Measurements from ENCODE around the gene OGG1. TPM values are rescaled to one million over a fixed set of nuclear protein-coding genes. Genes with fewer than 3 reads are reported as not detected.

OGG1 gene
- total RNA-seq: 14.9 and 17.2 TPM in 2 replicates

DNA sequence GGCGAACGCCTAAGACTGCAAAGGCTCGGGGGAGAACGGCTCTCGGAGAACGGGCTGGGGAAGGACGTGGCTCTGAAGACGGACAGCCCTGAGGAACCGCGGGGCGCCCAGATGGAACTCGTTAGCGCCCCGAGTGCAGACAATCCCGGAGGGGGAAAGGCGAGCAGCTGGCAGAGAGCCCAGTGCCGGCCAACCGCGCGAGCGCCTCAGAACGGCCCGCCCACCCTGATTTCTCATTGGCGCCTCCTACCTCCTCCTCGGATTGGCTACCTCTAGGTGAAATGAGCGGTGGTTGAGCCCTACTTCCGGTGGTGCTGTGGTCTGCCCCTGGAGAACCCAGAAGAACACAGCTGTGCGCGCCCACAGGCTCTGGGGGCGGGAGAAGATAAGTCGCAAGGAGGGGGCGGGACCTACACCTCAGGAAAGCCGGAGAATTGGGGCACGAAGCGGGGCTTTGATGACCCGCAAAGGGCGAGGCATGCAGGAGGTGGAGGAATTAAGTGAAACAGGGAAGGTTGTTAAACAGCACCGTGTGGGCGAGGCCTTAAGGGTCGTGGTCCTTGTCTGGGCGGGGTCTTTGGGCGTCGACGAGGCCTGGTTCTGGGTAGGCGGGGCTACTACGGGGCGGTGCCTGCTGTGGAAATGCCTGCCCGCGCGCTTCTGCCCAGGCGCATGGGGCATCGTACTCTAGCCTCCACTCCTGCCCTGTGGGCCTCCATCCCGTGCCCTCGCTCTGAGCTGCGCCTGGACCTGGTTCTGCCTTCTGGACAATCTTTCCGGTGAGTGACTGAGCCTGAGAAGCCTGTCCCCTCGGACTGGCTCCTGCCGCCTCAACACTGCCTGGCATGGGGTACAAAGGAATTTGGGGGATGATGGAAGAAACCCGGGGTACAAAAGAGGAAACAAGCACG, at the start of gene OGG1:
OGG1 (plus strand) TSS at position 308 of the 911 bp plus-strand sequence; CDS start at position 643, 335 bp downstream.
- DNase-seq (ENCODE audit: low read depth in 2 of 2): peak; percentile 84 to 98

DNA sequence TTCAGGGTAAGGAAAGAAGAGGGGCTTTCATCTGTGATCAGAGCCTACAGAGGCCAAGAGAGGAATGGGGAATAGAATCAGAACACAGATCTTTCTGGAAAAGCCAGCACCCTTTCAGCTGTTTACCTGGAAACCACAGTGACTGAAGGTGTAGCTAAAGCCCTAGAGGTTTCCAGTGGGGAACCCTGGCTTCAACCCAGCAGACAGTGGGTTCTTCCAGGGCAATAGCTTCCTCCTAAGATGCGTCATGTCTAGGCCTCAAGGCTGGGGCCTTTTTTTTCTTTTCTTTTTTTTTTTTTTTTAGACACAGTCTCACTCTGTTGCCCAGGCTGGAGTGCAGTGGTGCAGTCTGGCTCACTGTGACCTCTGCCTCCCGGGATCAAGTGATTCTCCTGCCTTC, 49.2 kb upstream of the OGG1 start:
- DNase-seq (ENCODE audit: low read depth in 2 of 2): no peak

DNA sequence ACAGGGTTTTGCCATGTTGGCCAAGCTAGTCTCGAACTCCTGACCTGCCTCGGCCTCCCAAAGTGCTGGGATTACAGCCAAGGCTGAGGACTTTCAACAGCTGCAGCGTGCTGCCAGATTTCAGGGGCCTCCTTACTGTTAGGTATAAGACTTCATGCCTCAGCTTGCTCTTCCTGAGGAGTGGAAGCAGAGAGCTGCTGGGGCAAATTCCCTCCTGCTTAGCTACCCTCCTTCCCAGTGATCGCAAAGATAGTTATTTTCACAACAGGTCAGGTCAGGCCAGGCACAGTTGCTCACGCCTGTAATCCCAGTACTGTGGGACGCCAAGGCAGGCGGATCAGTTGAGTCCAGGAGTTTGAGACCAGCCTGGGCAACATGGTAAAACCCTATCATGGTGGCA, 48.7 kb upstream of the OGG1 start:
- no peak for DNase-seq (ENCODE audit: low read depth in 2 of 2)

DNA sequence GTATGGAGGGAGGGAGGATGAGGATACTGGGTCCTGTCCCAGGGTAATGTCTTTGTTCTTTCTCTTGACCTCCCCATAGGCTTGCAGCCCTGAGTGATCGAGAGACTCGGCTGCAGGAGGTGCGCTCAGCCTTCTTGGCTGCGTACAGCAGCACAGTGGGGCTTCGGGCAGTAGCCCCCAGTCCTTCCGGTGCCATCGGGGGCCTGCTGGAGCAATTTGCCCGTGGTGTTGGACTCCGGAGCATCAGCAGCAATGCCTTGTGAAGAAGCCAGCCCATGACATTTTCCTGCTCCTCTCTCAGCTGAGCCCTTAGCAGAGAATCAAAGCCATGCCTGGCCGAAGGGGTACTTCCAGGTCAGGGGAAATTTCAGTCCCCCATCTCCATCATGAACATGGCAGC, 48.0 kb upstream of the OGG1 start:
- DNase-seq (ENCODE audit: low read depth in 2 of 2): no peak

DNA sequence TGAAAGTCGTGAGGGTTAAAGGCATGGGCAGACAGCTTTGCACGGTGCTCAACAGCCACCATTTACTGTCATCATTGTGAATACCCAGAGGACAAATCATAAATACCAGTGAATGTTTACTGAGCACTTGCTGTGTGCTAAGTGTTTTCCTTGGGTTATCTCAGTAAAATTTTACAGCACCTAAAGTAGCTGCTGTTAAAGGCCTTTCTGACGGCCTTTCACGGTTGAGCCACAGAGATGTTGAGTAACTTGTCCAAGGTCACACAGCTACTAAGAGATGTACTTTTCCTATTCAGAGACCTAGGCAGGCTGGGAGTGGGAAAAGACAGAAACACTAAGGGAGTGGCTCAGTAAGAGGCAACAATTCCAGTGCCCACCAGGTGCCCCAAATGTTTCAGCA, 46.5 kb upstream of the OGG1 start:
- DNase-seq (ENCODE audit: low read depth in 2 of 2): no peak

DNA sequence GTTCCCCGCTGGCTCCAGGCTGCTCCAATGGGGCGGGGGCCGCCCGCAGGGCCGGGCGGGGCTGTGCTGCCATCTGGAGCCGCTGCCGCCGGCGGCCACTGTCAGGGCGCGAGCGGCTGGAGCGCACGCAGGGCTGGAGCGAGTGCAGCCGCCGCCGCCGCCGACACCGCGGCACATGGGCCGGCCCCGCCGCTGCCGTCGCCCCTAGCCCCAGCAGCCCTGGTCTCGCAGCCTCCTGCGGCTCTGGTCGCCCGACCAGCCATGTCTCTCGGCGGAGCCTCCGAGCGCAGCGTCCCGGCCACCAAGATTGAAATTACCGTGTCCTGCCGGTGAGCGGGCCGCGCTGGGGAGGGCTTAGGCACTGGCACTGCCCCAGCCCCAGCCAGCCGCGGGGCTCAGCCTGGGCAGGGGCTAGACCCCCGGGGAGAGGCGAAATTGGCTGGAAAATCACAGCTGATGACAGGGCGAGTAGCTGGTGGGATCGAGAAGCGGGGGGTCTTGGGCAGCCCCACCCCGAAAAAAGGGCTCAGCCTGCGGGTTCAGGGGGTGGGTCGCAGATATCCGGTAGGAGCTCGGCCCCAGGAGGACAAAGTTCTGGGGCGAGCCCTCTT, 45.9 kb upstream of the OGG1 start, which contains the start of gene CPNE9:
CPNE9 (plus strand) TSS at position 98 of the 611 bp plus-strand sequence; CDS start at position 262, 164 bp downstream.
- DNase-seq (ENCODE audit: low read depth in 2 of 2): no peak

DNA sequence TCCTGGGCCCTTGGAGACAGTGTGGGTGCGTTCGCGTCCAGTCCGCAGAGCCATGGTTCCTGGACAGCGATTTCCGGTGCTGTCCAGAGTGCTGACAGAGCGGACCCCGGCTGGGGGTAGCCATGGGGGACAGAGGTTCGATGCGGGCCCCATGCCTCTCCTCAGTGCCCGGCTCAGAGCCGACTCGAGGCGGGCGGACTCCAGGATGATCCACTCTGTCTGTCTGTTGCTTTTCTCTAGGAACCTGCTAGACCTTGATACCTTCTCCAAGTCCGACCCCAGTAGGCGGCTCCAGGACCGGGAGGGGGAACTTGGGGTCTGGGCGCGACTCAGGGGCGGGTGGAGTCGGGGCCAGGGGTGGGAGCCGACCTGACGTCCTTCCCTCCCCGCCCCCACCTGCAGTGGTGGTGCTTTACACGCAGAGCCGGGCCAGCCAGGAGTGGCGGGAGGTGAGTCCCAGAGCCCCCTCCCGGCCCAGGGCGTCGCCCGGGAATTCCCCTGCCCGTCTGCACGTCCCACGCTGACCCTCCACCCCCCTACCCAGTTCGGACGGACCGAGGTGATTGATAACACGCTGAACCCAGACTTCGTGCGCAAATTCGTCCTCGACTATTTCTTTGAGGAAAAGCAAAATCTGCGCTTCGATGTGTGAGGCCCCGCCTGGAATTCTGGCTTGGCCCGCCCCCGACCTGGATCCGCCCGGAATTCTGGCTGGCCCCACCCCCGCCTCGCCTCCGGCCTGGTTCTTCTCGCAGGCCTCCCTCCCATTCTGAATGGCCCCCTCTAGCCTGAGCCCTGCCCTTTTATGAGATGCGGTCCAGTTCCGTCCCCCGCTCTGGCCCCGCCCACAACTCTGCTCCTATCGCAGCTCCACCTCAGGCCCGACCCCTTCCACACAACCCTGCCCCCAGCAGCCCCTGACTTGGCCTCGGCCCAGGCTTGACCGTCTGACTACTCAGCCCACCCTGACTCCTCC, 45.1 kb upstream of the OGG1 start:
- DNase-seq (ENCODE audit: low read depth in 2 of 2): peak in 1 of 2 donors; percentile 47

DNA sequence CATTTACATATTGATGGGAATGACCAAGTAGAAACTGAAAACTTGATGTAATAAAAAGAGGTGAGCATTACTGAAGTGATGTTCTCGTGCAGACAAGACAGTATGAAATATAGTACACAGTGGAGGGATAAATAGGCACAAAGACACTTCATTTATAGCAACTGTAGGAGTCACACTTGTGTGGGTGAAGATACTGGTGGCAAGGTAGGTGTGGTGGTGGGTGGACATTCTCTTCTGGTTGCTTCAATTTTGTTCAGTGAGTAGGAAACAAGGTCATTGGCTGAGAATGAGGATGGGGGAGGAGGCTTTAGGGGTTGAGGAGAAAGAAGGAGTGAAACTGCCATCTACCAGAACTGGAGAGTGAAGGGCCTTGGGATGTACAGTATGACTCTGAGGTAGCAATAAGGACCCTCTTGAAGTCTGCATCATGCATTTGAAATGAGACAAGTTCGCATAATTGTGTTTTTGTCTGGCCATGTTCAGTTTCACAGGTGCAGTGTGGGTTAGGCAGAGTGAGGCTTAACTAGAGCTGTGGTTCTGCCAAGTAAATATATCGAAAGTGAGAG, 39.5 kb upstream of the OGG1 start:
- no peak for DNase-seq (ENCODE audit: low read depth in 2 of 2)

DNA sequence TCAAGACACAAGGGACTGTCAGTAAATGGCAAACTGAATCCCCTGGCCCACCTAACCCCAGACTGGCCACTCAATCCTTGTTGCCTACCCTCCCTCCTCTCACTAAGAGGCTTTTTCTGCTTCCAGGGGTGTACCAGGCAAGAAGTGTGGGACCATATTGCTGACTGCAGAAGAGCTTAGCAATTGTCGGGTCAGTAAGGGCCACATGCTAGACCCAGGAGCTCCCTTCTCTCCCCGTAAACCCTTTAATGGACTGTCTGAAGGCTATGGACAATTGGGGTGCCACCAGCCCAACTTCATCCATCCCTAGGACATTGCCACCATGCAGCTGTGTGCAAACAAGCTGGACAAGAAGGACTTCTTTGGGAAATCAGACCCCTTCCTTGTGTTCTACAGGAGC, 37.3 kb upstream of the OGG1 start:
- no peak for DNase-seq (ENCODE audit: low read depth in 2 of 2)

DNA sequence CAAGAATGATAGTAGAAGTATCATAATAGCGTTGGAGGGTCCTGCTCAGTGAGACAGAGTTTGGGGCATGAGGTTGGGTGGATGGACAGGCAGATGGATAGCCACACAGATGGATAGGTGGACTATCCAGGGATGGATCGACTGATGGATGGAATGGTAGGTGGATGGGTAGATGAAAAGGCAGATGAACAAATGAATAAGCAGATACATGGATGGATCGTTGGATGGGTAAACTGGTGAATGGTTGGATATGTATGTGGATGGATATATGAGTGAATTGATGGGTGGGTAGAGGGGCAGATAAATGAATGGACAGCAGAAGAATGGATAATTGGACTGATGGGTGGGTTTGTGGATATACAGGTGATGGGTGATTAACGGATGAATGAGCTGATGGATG, 36.6 kb upstream of the OGG1 start:
- DNase-seq (ENCODE audit: low read depth in 2 of 2): no peak

DNA sequence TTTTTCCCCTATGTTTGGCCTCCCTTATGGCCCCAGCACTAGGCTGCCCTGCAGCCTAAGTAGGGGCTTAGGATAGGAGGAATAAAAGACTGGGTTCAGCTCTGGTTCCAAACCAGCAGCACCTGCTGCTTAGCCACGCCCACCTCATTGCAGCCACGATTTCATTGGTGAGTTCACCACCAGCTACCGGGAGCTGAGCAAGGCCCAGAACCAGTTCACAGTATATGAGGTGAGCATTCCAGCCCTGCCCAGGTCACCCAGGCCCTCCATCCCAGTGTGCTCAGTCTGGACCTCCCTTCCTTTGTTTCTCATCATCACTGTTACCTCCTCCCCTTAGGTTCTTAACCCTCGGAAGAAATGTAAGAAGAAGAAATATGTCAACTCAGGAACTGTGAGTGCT, 34.6 kb upstream of the OGG1 start:
- no peak for DNase-seq (ENCODE audit: low read depth in 2 of 2)

DNA sequence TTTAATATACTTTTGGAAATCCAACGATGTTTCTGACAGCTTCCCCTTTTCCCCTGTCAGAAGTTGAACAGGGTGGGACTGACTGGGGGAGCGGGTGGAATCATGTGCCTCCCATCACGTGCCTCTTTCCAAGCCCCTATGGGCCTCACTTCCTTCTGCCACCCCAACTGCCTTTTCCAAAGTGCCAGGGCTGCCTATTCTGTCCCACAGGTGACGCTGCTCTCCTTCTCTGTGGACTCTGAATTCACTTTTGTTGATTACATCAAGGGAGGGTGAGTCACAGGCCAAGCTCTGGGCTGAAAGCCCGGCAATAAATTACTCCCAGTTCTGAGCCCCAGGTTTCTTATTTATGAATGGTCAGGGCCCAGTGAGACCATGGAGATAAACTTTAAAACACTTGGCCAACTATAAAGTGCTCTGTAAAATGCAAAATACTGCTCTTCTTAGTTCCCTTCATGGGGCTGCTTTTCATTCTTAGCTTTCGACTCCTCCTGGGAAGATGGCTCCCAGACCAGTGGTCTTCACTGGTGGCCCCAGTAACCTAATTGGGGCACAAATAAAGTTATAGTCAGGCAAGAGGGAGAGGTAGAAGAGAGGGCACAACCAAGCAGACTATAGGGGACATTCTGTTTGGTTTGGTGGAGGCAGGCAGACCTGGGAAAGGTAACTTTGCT, 33.9 kb upstream of the OGG1 start:
- DNase-seq (ENCODE audit: low read depth in 2 of 2): peak; percentile 68 to 89

DNA sequence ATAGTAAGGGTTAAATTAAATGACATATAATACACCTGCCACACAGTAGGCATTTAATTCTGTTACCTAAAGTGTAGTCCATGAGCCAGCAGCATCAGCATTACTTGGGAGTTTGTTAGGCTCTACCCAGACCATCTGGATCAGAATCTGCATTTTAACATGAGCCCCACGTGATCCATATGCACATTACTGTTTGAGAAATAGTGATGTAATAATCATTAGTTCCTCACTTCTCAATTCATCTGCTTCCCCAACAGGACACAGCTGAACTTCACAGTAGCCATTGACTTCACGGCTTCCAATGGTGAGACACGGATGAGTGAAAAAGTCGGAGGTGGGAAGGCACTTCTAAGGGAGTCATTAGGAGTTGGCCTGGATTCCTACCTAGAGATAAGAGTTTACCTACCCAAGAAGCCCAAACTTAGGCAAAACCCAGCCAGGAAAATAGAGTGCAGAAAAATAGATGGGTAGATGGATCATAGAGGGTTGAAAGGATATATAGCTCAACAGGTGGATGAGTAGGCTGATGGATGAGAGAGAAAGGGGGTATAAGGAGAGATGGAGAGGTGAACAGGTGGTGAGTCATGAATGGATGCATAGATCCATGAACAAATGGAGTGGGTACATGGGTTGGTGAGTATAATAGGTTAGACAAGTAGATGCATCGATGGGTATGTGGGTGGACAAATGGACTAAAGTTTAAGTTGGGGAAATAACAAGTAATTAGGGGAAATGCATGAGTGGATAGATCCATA, 32.8 kb upstream of the OGG1 start:
- no peak for DNase-seq (ENCODE audit: low read depth in 2 of 2)

DNA sequence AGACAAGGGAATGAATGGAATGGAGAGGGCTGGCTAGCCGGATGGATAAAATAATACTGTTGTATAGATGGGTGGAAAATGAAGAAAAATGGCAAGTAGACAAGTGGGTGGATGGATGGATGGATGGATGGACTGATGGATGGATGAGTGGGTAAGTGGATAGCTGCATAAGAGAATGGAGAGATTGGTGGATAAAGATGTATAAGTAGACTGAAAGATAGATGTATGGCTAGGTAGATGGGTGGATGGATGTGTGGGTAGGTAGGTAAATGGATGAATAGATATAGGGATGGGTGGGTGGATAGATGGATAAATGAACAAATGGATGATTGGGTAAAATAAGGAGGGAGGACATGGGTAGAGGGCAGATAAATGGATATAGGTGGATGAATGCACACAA, 32.2 kb upstream of the OGG1 start:
- no peak for DNase-seq (ENCODE audit: low read depth in 2 of 2)

DNA sequence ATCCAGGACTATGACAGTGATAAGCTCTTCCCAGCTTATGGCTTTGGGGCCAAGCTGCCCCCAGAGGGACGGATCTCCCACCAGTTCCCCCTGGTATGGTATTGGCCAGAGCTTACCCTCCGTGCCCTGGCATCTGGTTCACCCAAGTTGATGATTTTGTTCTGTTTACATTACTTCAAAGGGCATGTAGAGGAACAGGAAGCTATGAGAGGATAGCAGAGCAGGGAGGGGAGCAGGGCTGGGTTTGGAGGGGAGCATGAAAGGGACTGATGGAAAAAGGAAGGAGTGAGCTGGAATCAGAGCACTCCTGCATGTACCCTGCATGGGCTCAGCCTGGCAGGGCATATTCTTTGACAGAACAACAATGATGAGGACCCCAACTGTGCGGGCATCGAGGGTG, 31.6 kb upstream of the OGG1 start:
- no peak for DNase-seq (ENCODE audit: low read depth in 2 of 2)

DNA sequence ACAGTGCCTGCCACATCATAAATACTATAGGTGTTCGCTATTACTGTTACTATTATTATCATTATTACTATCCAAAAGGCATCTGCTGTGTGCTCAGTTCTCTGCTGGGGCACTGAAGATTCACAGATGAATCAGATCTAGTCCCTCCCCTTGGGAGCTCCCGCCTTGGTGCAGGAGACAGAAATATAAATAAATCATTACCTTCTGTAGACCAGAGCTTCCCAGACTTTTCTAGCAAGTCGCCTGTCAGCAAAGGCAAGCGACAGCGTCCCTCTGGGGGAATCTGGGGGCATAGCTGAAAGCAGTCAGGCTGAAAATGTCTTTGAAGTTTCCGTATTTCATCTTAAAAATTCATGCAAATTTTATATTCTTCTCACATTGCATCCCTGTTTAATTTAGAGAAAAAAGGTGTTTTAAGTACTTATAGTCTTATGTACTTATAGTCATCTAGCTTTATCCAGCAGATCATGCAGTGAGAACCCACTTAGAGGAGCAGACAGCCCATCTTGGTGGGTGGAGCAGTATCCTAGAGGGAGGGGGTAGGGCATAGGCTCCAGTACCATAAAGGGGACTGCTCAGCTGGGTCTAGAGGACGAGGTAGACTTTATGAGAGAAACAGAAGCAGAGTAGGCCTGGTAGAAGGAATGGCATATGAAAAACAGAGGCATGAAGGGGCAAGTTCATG, 28.6 kb upstream of the OGG1 start:
- no peak for DNase-seq (ENCODE audit: low read depth in 2 of 2)

DNA sequence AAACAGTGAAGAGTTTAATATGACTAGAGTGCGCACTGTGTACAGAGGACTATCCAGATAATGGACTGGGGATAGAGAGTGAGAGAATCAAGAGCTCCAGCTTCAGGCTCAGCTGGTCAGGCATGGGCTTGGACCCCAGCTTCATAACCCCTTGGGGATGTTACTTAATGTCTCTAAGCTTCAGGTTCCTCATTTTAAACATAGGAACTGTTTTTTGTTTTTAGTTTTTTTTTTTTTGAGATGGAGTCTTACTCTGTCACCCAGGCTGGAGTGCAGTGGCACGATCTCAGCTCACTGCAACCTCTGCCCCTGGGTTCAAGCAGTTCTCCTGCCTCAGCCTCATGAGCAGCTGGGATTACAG, 28.1 kb upstream of the OGG1 start:
- no peak for DNase-seq (ENCODE audit: low read depth in 2 of 2)

DNA sequence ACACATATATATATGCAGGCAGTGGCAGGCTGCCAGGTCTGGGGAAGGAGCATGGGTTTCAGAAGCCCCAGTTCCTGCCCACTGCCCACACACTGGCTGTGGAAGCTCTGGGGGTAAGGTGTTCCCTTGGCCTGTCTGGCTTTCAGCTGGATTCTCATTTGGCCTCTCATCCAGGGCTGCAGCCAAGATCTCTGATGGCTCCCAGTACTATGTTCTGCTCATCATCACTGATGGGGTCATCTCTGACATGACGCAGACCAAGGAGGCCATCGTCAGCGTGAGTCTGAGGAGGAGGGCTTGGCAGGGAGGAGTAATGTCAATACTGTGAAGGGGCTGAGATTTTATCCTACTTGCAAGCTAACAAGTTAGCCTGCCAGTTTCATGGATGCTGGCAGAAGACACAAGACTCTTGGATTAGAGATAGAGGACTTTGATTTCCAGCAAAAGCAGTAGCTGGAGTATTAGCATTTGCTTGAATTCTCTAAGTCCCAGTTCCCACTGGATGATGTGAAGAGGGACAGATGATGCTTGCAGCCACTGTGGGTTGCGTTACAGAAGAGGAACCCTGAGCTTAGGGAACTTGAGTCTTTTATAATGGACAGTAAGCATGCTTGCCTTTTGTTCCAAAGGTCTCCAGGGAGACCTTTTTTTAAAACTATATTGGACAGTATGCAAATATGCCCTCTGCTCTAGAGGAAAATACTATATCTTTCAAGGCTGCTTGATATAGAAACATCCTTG, 23.8 kb upstream of the OGG1 start:
- DNase-seq (ENCODE audit: low read depth in 2 of 2): no peak

DNA sequence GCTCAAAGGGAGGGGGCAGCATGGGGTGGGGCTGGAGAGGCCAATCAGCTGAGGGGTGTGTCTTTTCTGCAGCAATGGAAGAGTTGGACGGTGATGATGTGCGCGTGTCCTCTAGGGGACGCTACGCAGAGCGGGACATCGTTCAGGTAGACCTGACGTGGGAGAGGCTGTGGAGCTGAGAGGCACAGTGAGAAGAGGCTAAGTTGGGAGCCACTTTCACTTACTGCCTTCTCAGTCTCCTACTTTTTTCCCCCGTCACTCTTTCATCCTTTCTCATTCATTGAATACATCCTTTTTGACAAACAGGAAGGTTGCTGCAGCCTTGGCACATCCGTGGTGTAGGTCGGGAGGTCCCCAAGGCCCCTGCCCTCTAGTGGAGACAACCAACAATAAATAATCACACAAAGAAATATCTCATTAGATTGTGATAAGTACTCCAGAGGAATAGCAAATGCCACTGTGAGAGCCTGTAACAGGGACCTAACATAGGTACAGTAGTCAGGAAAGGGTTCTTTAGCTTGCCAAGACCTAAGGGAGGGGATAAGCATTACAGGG, 22.6 kb upstream of the OGG1 start:
- DNase-seq (ENCODE audit: low read depth in 2 of 2): no peak
